ENCODE measurements around the gene CEP192.
A peak's percentile ranks its signal among the peaks of the same experiment; 100 is the strongest.

The CEP192 gene

DNA sequence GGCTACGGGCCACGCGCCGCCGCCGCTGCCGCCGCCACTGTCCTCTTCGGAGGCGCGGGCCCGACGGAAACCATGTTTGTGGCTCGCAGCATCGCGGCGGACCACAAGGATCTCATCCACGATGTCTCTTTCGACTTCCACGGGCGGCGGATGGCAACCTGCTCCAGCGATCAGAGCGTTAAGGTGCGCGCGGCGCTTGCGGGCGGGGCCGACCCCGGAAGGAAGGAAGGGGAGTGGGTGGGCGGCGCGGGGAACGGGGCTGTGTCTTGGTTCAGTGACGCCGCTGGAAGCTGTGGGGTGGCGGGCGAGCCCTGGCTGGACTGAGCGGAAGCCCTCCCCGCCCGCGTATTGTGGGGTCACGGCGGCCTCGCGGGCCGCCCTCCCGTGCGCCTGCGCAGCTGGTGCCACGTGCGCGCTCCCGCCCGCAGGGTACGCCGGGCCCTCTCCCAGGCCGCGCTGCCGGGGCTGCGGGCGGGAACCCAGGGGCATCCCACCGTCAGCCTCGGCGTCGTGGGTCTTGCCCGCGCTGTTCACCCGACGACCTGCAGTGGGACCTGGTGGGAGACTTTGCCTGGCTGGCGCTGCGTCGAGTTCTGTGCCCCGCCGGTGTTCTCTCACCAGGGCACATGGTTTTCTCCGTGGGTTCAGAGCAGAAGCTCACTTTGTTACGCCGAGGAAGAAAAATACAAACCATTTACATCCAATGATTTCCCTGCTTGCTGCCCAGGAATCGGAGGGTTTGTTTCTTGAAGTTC is 42.9 kb upstream of the CEP192 start:
- peak overlapping the region; percentile 73 for H3K4me3 ChIP-seq (ENCODE audit: low read depth, low read length)
- POLR2A ChIA-PET: interaction anchor here (0.6 to 6.9 kb wide), 14 partner anchors 24 to 656 kb away, joined by 3 to 66 read pairs (median 4); partner anchors contain the start of genes AFG3L2, CEP192, CEP76 and PRELID3A
- peaks cover 5% of the 10 kb centered on the region for H3K4me1 ChIP-seq (ENCODE audit: control insufficient read depth, insufficient read depth, low read length)
- H3K27ac ChIP-seq (ENCODE audit: extremely low read depth, low read depth, low read length): peak overlapping the region; percentile 90
- no peaks in the 10 kb centered on the region for H3K9me3 ChIP-seq (ENCODE audit: control insufficient read depth, insufficient read depth, low read depth, low read length)
- CTCF ChIA-PET: no interaction called here
- peaks cover 7 to 22% of the 10 kb centered on the region in 2 experiments for H3K36me3 ChIP-seq (ENCODE audit: control insufficient read depth in 2 of 2, insufficient read depth in 1 of 2, low read length in 2 of 2)
- TF ChIP-seq ZNF155 (tag by site-specific recombination; IDR thresholded peaks at IDR 0.05) (no peak), ZNF416 (tag by site-specific recombination; IDR thresholded peaks at IDR 0.05) (no peak), ZNF146 (tag by site-specific recombination; IDR thresholded peaks at IDR 0.05) (no peak), OSR2 (tag by site-specific recombination; IDR thresholded peaks at IDR 0.05) (no peak), ZNF335 (tag by site-specific recombination; conservative IDR thresholded peaks at IDR 0.05) (peak; percentile 75), ZNF837 (tag by site-specific recombination; IDR thresholded peaks at IDR 0.05) (no peak), ZNF530 (tag by site-specific recombination; IDR thresholded peaks at IDR 0.05; ENCODE audit: low read depth) (no peak), ZBTB20 (tag by site-specific recombination; IDR thresholded peaks at IDR 0.05) (peak; percentile 78), ZNF391 (tag by site-specific recombination; IDR thresholded peaks at IDR 0.05; ENCODE audit: borderline replicate concordance, low read depth) (no peak), ZNF239 (tag by site-specific recombination; IDR thresholded peaks at IDR 0.05) (no peak), ZXDB (tag by site-specific recombination; IDR thresholded peaks at IDR 0.05) (peak; percentile 86), KLF8 (tag by site-specific recombination; IDR thresholded peaks at IDR 0.05) (peak; percentile 95), ZNF24 (tag by site-specific recombination; IDR thresholded peaks at IDR 0.05) (peak; percentile 46; the same call in 1 of the 2 replicates), ZNF140 (tag by site-specific recombination; IDR thresholded peaks at IDR 0.05) (no peak), ZNF571 (tag by site-specific recombination; IDR thresholded peaks at IDR 0.05) (no peak), ZNF404 (tag by site-specific recombination; IDR thresholded peaks at IDR 0.05) (no peak), ZNF692 (tag by site-specific recombination; IDR thresholded peaks at IDR 0.05) (peak; percentile 94), KLF7 (tag by site-specific recombination; IDR thresholded peaks at IDR 0.05; ENCODE audit: borderline replicate concordance) (peak; percentile 72; the same call in 1 of the 2 replicates), SCRT2 (tag by site-specific recombination; IDR thresholded peaks at IDR 0.05) (no peak), ZNF549 (tag by site-specific recombination; IDR thresholded peaks at IDR 0.05) (no peak), ZNF302 (tag by site-specific recombination; IDR thresholded peaks at IDR 0.05; ENCODE audit: low read depth) (no peak), SALL2 (tag by site-specific recombination; IDR thresholded peaks at IDR 0.05; ENCODE audit: borderline replicate concordance) (no peak), PBX3 (CRISPR knock-in tag; IDR thresholded peaks at IDR 0.05) (peak; percentile 85; the same call in 1 of the 2 replicates), ZNF596 (tag by site-specific recombination; IDR thresholded peaks at IDR 0.05) (no peak; the same call in 1 of the 2 replicates), IKZF3 (tag by site-specific recombination; IDR thresholded peaks at IDR 0.05) (0 out of 2 replicates have a peak, but pooled peaks have one; percentile 27), ZNF341 (tag by site-specific recombination; IDR thresholded peaks at IDR 0.05; ENCODE audit: low read depth) (no peak), ZNF202 (tag by site-specific recombination; IDR thresholded peaks at IDR 0.05; ENCODE audit: borderline replicate concordance) (no peak)
- TF ChIP-seq, protein P1, sequence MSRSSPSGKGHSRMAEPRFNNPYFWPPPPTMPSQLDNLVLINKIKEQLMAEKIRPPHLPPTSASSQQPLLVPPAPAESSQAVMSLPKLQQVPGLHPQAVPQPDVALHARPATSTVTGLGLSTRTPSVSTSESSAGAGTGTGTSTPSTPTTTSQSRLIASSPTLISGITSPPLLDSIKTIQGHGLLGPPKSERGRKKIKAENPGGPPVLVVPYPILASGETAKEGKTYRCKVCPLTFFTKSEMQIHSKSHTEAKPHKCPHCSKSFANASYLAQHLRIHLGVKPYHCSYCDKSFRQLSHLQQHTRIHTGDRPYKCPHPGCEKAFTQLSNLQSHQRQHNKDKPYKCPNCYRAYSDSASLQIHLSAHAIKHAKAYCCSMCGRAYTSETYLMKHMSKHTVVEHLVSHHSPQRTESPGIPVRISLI (tag by site-specific recombination; IDR thresholded peaks at IDR 0.05): no peak
- TF ChIP-seq, protein P2, sequence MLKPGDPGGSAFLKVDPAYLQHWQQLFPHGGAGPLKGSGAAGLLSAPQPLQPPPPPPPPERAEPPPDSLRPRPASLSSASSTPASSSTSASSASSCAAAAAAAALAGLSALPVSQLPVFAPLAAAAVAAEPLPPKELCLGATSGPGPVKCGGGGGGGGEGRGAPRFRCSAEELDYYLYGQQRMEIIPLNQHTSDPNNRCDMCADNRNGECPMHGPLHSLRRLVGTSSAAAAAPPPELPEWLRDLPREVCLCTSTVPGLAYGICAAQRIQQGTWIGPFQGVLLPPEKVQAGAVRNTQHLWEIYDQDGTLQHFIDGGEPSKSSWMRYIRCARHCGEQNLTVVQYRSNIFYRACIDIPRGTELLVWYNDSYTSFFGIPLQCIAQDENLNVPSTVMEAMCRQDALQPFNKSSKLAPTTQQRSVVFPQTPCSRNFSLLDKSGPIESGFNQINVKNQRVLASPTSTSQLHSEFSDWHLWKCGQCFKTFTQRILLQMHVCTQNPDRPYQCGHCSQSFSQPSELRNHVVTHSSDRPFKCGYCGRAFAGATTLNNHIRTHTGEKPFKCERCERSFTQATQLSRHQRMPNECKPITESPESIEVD (tag by site-specific recombination; IDR thresholded peaks at IDR 0.05): no peak
- TF ChIP-seq, protein P3, sequence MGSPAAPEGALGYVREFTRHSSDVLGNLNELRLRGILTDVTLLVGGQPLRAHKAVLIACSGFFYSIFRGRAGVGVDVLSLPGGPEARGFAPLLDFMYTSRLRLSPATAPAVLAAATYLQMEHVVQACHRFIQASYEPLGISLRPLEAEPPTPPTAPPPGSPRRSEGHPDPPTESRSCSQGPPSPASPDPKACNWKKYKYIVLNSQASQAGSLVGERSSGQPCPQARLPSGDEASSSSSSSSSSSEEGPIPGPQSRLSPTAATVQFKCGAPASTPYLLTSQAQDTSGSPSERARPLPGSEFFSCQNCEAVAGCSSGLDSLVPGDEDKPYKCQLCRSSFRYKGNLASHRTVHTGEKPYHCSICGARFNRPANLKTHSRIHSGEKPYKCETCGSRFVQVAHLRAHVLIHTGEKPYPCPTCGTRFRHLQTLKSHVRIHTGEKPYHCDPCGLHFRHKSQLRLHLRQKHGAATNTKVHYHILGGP (tag by site-specific recombination; IDR thresholded peaks at IDR 0.05): 0 out of 2 replicates have a peak, but pooled peaks have one; percentile 15
- TF ChIP-seq, protein P4, sequence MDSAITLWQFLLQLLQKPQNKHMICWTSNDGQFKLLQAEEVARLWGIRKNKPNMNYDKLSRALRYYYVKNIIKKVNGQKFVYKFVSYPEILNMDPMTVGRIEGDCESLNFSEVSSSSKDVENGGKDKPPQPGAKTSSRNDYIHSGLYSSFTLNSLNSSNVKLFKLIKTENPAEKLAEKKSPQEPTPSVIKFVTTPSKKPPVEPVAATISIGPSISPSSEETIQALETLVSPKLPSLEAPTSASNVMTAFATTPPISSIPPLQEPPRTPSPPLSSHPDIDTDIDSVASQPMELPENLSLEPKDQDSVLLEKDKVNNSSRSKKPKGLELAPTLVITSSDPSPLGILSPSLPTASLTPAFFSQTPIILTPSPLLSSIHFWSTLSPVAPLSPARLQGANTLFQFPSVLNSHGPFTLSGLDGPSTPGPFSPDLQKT (IDR thresholded peaks at IDR 0.05; ENCODE audit: borderline replicate concordance, low read depth, low read length): no peak
